ENCODE measurements around the gene COL19A1. TPM values are rescaled to one million over a fixed set of nuclear protein-coding genes. Genes with fewer than 3 reads are reported as not detected.

COL19A1 gene
- total RNA-seq, 1 donor from 2014 or later: not detected

- no peak for DNase-seq (ENCODE audit: extremely low read depth, low read depth, low spot score)
Observed at GRCh38 chr6:70111737-70112136, 245.4 kb downstream of the COL19A1 start.

GRCh38 chr6:70112716-70113115, 246.4 kb downstream of the COL19A1 start:
- no peak for DNase-seq (ENCODE audit: extremely low read depth, low read depth, low spot score)

- no peak for DNase-seq (ENCODE audit: extremely low read depth, low read depth, low spot score)
Observed at GRCh38 chr6:70113171-70113570, 246.8 kb downstream of the COL19A1 start.

GRCh38 chr6:70118670-70119069, 252.3 kb downstream of the COL19A1 start:
- no peak for DNase-seq (ENCODE audit: extremely low read depth, low read depth, low spot score)

- no peak for DNase-seq (ENCODE audit: extremely low read depth, low read depth, low spot score)
Observed at GRCh38 chr6:70119218-70119835, 253.0 kb downstream of the COL19A1 start.

GRCh38 chr6:70124443-70124842, 258.1 kb downstream of the COL19A1 start:
- DNase-seq (ENCODE audit: extremely low read depth, low read depth, low spot score): no peak

GRCh38 chr6:70124882-70125545, 258.7 kb downstream of the COL19A1 start:
- DNase-seq (ENCODE audit: extremely low read depth, low read depth, low spot score): no peak

- DNase-seq (ENCODE audit: extremely low read depth, low read depth, low spot score): no peak
Observed at GRCh38 chr6:70125602-70126001, 259.2 kb downstream of the COL19A1 start.

- DNase-seq (ENCODE audit: extremely low read depth, low read depth, low spot score): no peak
Observed at GRCh38 chr6:70129341-70129740, 263.0 kb downstream of the COL19A1 start.

GRCh38 chr6:70130865-70131264, 264.5 kb downstream of the COL19A1 start:
- DNase-seq (ENCODE audit: extremely low read depth, low read depth, low spot score): no peak

GRCh38 chr6:70131528-70131927, 265.2 kb downstream of the COL19A1 start:
- no peak for DNase-seq (ENCODE audit: extremely low read depth, low read depth, low spot score)

- no peak for DNase-seq (ENCODE audit: extremely low read depth, low read depth, low spot score)
Observed at GRCh38 chr6:70133246-70133645, 266.9 kb downstream of the COL19A1 start.

- no peak for DNase-seq (ENCODE audit: extremely low read depth, low read depth, low spot score)
Observed at GRCh38 chr6:70134542-70134941, 268.2 kb downstream of the COL19A1 start.

- no peak for DNase-seq (ENCODE audit: extremely low read depth, low read depth, low spot score)
Observed at GRCh38 chr6:70135219-70136160, 269.1 kb downstream of the COL19A1 start.

- DNase-seq (ENCODE audit: extremely low read depth, low read depth, low spot score): no peak
Observed at GRCh38 chr6:70136996-70137395, 270.6 kb downstream of the COL19A1 start.

- DNase-seq (ENCODE audit: extremely low read depth, low read depth, low spot score): no peak
Observed at GRCh38 chr6:70140496-70140895, 274.1 kb downstream of the COL19A1 start.

GRCh38 chr6:70142034-70142433, 275.7 kb downstream of the COL19A1 start:
- DNase-seq (ENCODE audit: extremely low read depth, low read depth, low spot score): no peak

GRCh38 chr6:70145178-70145577, 278.8 kb downstream of the COL19A1 start:
- no peak for DNase-seq (ENCODE audit: extremely low read depth, low read depth, low spot score)

- DNase-seq (ENCODE audit: extremely low read depth, low read depth, low spot score): no peak
Observed at GRCh38 chr6:70149209-70149788, 282.9 kb downstream of the COL19A1 start.

GRCh38 chr6:70150521-70150920, 284.2 kb downstream of the COL19A1 start:
- no peak for DNase-seq (ENCODE audit: extremely low read depth, low read depth, low spot score)

- DNase-seq (ENCODE audit: extremely low read depth, low read depth, low spot score): no peak
Observed at GRCh38 chr6:70151616-70152015, 285.3 kb downstream of the COL19A1 start.

Data from glomerular endothelial cell (primary cell).